Activated naive CD4-positive, alpha-beta T cell (primary cell): Measurements from ENCODE around the gene LYZ.
A peak's percentile ranks its signal among the peaks of the same experiment; 100 is the strongest.

Experiments used
- DNase-seq, 4 experiments: peaks; one replicate each; lab custom pipeline; 2025; lab: John Stamatoyannopoulos, UW

LYZ gene

GRCh38 chr12:69338936-69339335, 9.2 kb upstream of the LYZ start:
- no peak for DNase-seq

- DNase-seq = no peak
Observed at GRCh38 chr12:69339999-69340398, 8.2 kb upstream of the LYZ start.

GRCh38 chr12:69341328-69341727, 6.9 kb upstream of the LYZ start:
- no peak for DNase-seq

- DNase-seq = no peak
Observed at GRCh38 chr12:69342421-69342820, 5.8 kb upstream of the LYZ start.

- DNase-seq = no peak
Observed at GRCh38 chr12:69343357-69343756, 4.8 kb upstream of the LYZ start.

GRCh38 chr12:69343885-69344612, 4.1 kb upstream of the LYZ start:
- no peak for DNase-seq

GRCh38 chr12:69345077-69345476, 3.1 kb upstream of the LYZ start:
- no peak for DNase-seq

GRCh38 chr12:69345742-69346141, 2.4 kb upstream of the LYZ start:
- no peak for DNase-seq

GRCh38 chr12:69350002-69350626, 1.9 kb downstream of the LYZ start:
- DNase-seq = no peak

- no peak for DNase-seq
Observed at GRCh38 chr12:69350777-69351176, 2.6 kb downstream of the LYZ start.

- DNase-seq = no peak
Observed at GRCh38 chr12:69351462-69352236, 3.5 kb downstream of the LYZ start.

GRCh38 chr12:69352904-69353303, 4.7 kb downstream of the LYZ start:
- no peak for DNase-seq

- DNase-seq = no peak
Observed at GRCh38 chr12:69354172-69354555, 6.0 kb downstream of the LYZ start.

GRCh38 chr12:69354556-69355187, 6.5 kb downstream of the LYZ start:
- no peak for DNase-seq

- no peak for DNase-seq
Observed at GRCh38 chr12:69355363-69356028, 7.3 kb downstream of the LYZ start.

GRCh38 chr12:69359531-69360347, 11.6 kb downstream of the LYZ start, which contains the start of gene YEATS4:
YEATS4 (plus strand) TSS chr12:69359743; CDS start chr12:69359973, 230 bp downstream.
- DNase-seq = peak; percentile 62 to 78 (median 67)

- no peak for DNase-seq
Observed at GRCh38 chr12:69360348-69360672, 12.1 kb downstream of the LYZ start.

GRCh38 chr12:69366796-69367195, 18.6 kb downstream of the LYZ start:
- DNase-seq = no peak

GRCh38 chr12:69368171-69368570, 20.0 kb downstream of the LYZ start:
- no peak for DNase-seq

GRCh38 chr12:69383074-69383473, 34.9 kb downstream of the LYZ start:
- DNase-seq = no peak

- no peak for DNase-seq
Observed at GRCh38 chr12:69385038-69385437, 36.9 kb downstream of the LYZ start.
